ENCODE measurements around the gene MICAL2. TPM values are rescaled to one million over a fixed set of nuclear protein-coding genes. Genes with fewer than 3 reads are reported as not detected.
A peak's percentile ranks its signal among the peaks of the same experiment; 100 is the strongest.

The MICAL2 gene
- total RNA-seq, 2 donors from 2014 or later, result 13.1 to 285 TPM

DNA sequence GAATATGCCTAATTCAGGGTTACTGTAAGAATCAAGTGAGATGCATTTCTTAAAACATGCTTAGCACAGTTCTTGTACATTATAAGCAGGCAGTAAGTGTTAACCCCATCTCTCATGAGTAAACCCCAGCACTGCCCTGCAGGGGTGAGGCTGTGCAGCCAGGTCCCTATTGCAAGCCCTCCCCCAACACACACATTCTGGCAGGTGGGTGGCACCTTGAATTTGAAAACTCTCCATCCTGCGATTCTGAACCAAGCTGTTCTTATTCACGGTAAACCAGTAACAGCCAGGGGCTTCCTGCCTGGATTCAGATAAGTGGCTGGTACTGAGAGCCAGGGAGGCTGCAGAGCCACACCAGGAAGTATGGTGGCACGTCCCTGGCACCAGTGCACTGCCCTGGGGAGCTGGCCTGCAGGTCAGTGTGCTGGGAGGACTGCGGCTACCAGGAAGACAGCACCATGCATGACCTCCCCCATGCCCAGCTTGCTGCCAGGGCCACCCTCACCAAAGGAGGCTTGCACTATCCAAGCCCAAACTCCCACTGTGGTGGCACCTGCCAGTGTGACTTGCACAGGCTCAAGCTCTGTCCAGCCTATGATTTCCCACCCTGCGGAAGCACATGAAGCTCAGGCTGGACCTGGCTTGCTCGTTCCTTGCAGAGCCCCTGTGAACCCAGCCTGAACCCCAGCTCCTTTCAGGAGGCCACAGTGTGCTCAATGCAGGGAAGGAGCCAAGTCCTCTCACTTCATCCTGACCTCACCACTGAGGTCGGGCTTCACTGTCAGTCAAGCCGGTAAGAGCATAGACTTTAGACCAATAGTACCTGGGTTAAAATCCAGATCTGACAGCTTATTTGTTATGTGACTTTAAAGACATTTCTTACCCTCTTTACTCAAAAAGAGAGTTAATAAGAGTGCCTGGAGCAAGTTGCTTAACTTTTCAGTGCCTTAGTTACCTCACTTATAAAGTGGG lies 88.1 kb downstream of the MICAL2 start:
- DNase-seq (ENCODE audit: low spot score), result no peak
- intact Hi-C loops (cut with DNase I), result no loop called here
- no peak overlapping the region for H3K4me3 ChIP-seq
- no peaks in the 10 kb centered on the region for H3K27me3 ChIP-seq (replicated peaks; ENCODE audit: insufficient read depth)
- TF ChIP-seq POLR2AphosphoS5 (IDR thresholded peaks at IDR 0.05), result no peak
- no peak for TF ChIP-seq POLR2A (IDR thresholded peaks at IDR 0.05)
- TF ChIP-seq, protein P1, sequence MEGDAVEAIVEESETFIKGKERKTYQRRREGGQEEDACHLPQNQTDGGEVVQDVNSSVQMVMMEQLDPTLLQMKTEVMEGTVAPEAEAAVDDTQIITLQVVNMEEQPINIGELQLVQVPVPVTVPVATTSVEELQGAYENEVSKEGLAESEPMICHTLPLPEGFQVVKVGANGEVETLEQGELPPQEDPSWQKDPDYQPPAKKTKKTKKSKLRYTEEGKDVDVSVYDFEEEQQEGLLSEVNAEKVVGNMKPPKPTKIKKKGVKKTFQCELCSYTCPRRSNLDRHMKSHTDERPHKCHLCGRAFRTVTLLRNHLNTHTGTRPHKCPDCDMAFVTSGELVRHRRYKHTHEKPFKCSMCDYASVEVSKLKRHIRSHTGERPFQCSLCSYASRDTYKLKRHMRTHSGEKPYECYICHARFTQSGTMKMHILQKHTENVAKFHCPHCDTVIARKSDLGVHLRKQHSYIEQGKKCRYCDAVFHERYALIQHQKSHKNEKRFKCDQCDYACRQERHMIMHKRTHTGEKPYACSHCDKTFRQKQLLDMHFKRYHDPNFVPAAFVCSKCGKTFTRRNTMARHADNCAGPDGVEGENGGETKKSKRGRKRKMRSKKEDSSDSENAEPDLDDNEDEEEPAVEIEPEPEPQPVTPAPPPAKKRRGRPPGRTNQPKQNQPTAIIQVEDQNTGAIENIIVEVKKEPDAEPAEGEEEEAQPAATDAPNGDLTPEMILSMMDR (IDR thresholded peaks at IDR 0.05), result no peak
- H3K36me3 ChIP-seq, result no peaks in the 10 kb centered on the region
- no peaks in the 10 kb centered on the region for H3K9me3 ChIP-seq
- no peaks in the 10 kb centered on the region for H3K4me1 ChIP-seq (replicated peaks)
- H3K27ac ChIP-seq, result no peak overlapping the region
- WGBS, result 83% methylated on average over 8 of the region's 8 CpGs

DNA sequence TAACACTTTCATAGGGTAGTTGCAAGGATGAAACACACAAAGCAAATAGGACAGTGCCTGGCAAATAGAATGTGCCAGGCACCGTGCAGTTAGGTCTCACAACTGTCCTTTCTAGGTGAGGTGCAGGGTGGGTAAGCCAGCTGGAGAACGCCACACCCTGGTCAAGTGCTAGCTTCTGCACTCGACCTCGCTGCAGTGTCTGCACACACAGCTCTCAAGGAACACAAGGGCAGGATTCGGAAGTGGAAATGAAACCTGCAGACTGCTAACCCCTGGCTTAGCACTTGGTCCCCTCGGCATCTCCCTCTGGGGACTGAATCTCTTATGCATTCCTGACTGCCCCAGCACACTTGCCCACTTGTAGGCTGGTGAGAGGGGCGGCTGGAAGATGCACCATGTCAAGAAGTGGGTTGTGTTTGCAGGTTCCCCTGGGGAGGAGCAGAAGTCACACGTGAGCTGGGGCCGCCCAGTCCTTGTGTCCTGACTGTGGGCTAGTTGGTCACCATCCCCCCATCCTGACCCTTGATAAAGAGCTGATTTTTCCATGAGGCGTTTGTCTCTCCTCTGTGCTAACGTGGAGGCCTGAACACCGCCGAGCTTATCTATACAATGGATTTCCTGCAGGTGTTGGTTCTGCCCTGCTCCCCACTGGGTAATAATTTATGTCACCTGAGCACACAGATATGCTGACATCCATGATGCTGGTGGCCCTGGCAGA lies 89.0 kb downstream of the MICAL2 start:
- Histone ChIP-seq H3K27ac (no peak overlapping the region), H3K36me3 (no peaks in the 10 kb centered on the region), H3K27me3 (replicated peaks; ENCODE audit: insufficient read depth) (no peaks in the 10 kb centered on the region), H3K4me3 (no peak overlapping the region), H3K9me3 (no peaks in the 10 kb centered on the region), H3K4me1 (replicated peaks) (no peaks in the 10 kb centered on the region)
- WGBS, result 86% methylated on average over 13 of the region's 13 CpGs
- TF ChIP-seq POLR2AphosphoS5 (IDR thresholded peaks at IDR 0.05) (no peak), POLR2A (IDR thresholded peaks at IDR 0.05) (no peak)
- TF ChIP-seq, protein P1 (IDR thresholded peaks at IDR 0.05), result no peak
- intact Hi-C loops (cut with DNase I), result no loop called here
- no peak for DNase-seq (ENCODE audit: low spot score)

DNA sequence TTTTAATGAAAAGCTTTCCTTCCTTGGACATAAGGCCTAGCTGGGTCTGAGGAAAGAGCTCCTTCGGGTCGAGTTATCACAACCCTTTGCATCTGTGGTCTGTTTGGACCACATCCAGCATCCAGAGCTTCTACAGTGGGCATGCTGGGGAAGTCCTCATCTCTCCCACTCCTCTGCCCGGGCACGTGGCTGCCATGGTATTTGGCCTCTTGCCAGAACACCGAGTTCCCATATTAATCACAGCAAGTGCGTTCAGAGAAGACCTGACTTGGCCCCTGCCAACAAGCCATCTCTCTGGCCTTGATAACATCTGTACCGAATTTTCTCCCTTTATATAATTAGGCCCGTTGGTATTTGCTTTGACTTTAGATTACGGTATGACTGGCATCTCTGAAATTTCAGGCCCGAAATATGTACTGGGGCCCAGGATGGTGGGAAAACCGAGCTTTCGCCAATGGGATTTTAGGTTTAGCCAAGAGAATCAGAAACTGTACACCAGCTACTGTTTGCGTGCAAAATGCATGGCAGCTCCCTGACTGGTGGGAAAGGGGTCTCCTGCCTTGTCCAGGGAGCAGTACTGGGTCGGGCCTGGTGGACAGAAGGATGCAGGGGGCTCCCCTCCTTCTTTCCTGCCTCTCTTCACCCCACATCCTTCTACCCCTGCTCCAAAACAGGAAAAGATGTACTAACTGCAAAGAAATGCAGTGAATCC lies 90.0 kb downstream of the MICAL2 start:
- no peak overlapping the region for H3K4me3 ChIP-seq
- H3K9me3 ChIP-seq, result no peaks in the 10 kb centered on the region
- H3K36me3 ChIP-seq, result no peaks in the 10 kb centered on the region
- intact Hi-C loops (cut with DNase I), result no loop called here
- DNase-seq (ENCODE audit: low spot score), result peak; percentile 63
- peak overlapping the region; percentile 19 to 39 for H3K27ac ChIP-seq
- TF ChIP-seq, protein P1 (IDR thresholded peaks at IDR 0.05), result no peak
- peak; percentile 41 for TF ChIP-seq POLR2AphosphoS5 (IDR thresholded peaks at IDR 0.05)
- H3K27me3 ChIP-seq (replicated peaks; ENCODE audit: insufficient read depth), result no peaks in the 10 kb centered on the region
- WGBS, result 30% methylated on average over 14 of the region's 14 CpGs
- no peaks in the 10 kb centered on the region for H3K4me1 ChIP-seq (replicated peaks)

DNA sequence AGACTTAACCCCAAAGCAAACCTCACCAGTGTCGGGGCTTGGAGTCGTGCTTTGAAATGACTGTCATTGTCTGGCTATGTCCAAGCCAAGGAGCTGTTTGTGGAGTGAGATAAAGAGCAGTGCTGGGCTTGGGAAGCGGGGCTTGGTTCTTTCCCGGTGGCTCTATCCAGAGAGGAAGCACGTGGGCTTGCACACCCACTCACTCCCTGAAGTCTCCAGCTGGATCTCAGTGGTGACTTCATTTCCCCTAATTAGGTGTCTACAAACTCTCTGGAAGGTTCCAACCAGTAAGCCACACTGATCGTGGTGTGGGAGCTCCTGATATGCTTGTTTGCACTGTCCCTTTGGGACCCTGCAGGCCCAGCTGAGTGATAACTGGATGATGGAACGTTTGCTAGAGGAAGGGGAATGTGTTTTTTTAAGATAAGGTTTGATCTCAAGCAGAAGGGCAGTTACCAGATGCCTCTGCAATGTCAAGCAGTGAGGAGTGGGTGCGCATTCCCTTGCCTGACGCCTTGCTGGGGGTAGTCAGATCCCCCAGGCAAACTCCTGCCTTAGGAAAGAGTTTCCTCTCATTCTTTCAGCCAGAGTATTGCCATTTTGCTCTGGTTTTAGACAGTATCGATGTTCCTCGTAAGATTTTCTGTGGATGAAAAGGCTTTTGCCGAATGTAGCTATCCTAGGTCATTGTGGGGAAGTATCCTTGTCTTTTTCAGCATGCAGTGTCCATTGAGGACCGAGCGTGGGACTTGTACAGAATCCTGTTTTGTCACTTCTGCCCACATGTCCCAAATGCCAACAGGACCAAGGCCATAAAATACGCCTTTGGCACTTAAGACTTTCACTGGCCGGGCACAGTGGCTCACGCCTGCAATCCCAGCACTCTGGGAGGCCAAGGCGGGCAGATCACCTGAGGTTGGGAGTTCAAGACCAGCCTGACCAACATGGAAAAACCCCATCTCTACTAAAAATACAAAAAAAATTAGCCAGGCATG lies 90.9 kb downstream of the MICAL2 start:
- Histone ChIP-seq H3K36me3 (no peaks in the 10 kb centered on the region), H3K27me3 (replicated peaks; ENCODE audit: insufficient read depth) (no peaks in the 10 kb centered on the region), H3K9me3 (no peaks in the 10 kb centered on the region), H3K4me1 (replicated peaks) (no peaks in the 10 kb centered on the region), H3K27ac (peak overlapping the region; percentile 19 to 39), H3K4me3 (no peak overlapping the region)
- no peak for DNase-seq (ENCODE audit: low spot score)
- TF ChIP-seq POLR2A (IDR thresholded peaks at IDR 0.05) (no peak), POLR2AphosphoS5 (IDR thresholded peaks at IDR 0.05) (no peak)
- TF ChIP-seq, protein P1 (IDR thresholded peaks at IDR 0.05), result no peak
- intact Hi-C loops (cut with DNase I), result no loop called here
- 71% methylated on average over 18 of the region's 18 CpGs for WGBS
